ENCODE measurements around the gene PARP15. TPM values are rescaled to one million over a fixed set of nuclear protein-coding genes. Genes with fewer than 3 reads are reported as not detected.
A peak's percentile ranks its signal among the peaks of the same experiment; 100 is the strongest.
"Not testable (repeated sequence)": the region's sequence is repeated elsewhere in the genome, so short reads cannot be mapped to it uniquely, and the experiment has no call there.

Gene PARP15
- total RNA-seq, 1 experiment from 2014 or later: 3.4 TPM

- no peaks in the 10 kb centered on the region for H3K9me3 Mint-ChIP-seq (ENCODE audit: low read depth, unreplicated experiment)
- H3K4me3 Mint-ChIP-seq (ENCODE audit: low read depth, unreplicated experiment): peak overlapping the region; percentile 90
- TF ChIP-seq CTCF (IDR thresholded peaks at IDR 0.05; ENCODE audit: unreplicated experiment): no peak
- H3K27ac Mint-ChIP-seq (ENCODE audit: unreplicated experiment): peak overlapping the region; percentile 90
- CTCF ChIA-PET: no interaction called here
- H3K4me1 Mint-ChIP-seq (ENCODE audit: low read depth, unreplicated experiment): peaks cover 48% of the 10 kb centered on the region
- intact Hi-C loops (cut with micrococcal nuclease; ENCODE audit: unreplicated experiment): no loop called here
- DNase-seq: no peak
- peaks cover 28% of the 10 kb centered on the region for H3K36me3 Mint-ChIP-seq (ENCODE audit: insufficient read depth, unreplicated experiment)
- BruUV-seq (replicated peaks): no TSS peak
- no peaks in the 10 kb centered on the region for H3K27me3 Mint-ChIP-seq (ENCODE audit: unreplicated experiment)
These were observed 14.3 kb upstream of the PARP15 start for GRCh38 chr3:122562923-122563716.

DNA sequence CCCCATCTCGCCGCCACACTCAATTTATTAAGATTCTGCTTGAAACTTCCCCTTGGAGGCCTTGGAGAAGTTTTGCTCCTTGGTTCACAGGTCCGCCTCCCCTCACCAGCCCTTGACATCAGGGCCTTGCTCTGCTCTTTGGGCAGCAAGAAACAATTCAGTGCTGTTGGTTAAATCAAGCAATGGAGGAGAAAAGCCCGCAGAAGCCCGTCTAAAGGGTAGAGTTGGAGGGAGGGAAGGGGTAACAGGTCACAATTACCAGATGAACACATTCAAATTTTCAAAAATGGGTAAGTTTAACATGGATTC lies 13.8 kb upstream of the PARP15 start:
- Mint-ChIP-seq H3K9me3 (ENCODE audit: low read depth, unreplicated experiment) (no peaks in the 10 kb centered on the region), H3K4me3 (ENCODE audit: low read depth, unreplicated experiment) (peak overlapping the region; percentile 90), H3K4me1 (ENCODE audit: low read depth, unreplicated experiment) (peaks cover 48% of the 10 kb centered on the region), H3K27ac (ENCODE audit: unreplicated experiment) (peak overlapping the region; percentile 90), H3K27me3 (ENCODE audit: unreplicated experiment) (no peaks in the 10 kb centered on the region), H3K36me3 (ENCODE audit: insufficient read depth, unreplicated experiment) (peaks cover 34% of the 10 kb centered on the region)
- CTCF ChIA-PET: interaction anchor here (0.9 kb wide), 1 partner anchor 179 kb away, joined by 3 read pairs; the partner anchor contains the start of gene FAM162A
- intact Hi-C loops (cut with micrococcal nuclease; ENCODE audit: unreplicated experiment): loop anchor here (1.0 kb wide), 1 partner anchor 116 kb away; no protein-coding TSS in a partner anchor
- TSS peak; percentile 74 for BruUV-seq (replicated peaks)
- DNase-seq: no peak
- TF ChIP-seq CTCF (IDR thresholded peaks at IDR 0.05; ENCODE audit: unreplicated experiment): no peak

- BruUV-seq (replicated peaks): no TSS peak
- intact Hi-C loops (cut with micrococcal nuclease; ENCODE audit: unreplicated experiment): loop anchor here (1.0 kb wide), 1 partner anchor 115 kb away; no protein-coding TSS in a partner anchor
- Mint-ChIP-seq H3K4me1 (ENCODE audit: low read depth, unreplicated experiment) (peaks cover 48% of the 10 kb centered on the region), H3K27me3 (ENCODE audit: unreplicated experiment) (no peaks in the 10 kb centered on the region), H3K36me3 (ENCODE audit: insufficient read depth, unreplicated experiment) (peaks cover 34% of the 10 kb centered on the region), H3K9me3 (ENCODE audit: low read depth, unreplicated experiment) (no peaks in the 10 kb centered on the region), H3K4me3 (ENCODE audit: low read depth, unreplicated experiment) (peak within 1 kb of the TSS; percentile 90), H3K27ac (ENCODE audit: unreplicated experiment) (peak within 1 kb of the TSS; percentile 90)
- CTCF ChIA-PET: interaction anchor here (0.8 to 1.0 kb wide), 3 partner anchors 105 to 180 kb away, joined by 3 to 7 read pairs (median 3); partner anchors contain the start of gene FAM162A
- DNase-seq: peak; percentile 87
- no peak for TF ChIP-seq CTCF (IDR thresholded peaks at IDR 0.05; ENCODE audit: unreplicated experiment)
These were observed 13.1 kb upstream of the PARP15 start, which contains the start of the genes DTX3L and PARP9 for GRCh38 chr3:122564155-122564912. TSS of gene DTX3L (plus strand) at chr3:122564338. CDS start at chr3:122564427, 89 bp downstream. TSS of gene PARP9 (minus strand) at chr3:122564300. CDS start at chr3:122559620, 4,680 bp downstream.

- peaks cover 26% of the 10 kb centered on the region for H3K4me1 Mint-ChIP-seq (ENCODE audit: low read depth, unreplicated experiment)
- H3K9me3 Mint-ChIP-seq (ENCODE audit: low read depth, unreplicated experiment); CTCF ChIA-PET; H3K27ac Mint-ChIP-seq (ENCODE audit: unreplicated experiment); DNase-seq; BruUV-seq (replicated peaks); H3K4me3 Mint-ChIP-seq (ENCODE audit: low read depth, unreplicated experiment); H3K27me3 Mint-ChIP-seq (ENCODE audit: unreplicated experiment); intact Hi-C loops (cut with micrococcal nuclease; ENCODE audit: unreplicated experiment): not testable (repeated sequence)
- peaks cover 56% of the 10 kb centered on the region for H3K36me3 Mint-ChIP-seq (ENCODE audit: insufficient read depth, unreplicated experiment)
These were observed 9.3 kb upstream of the PARP15 start for GRCh38 chr3:122568131-122568530.
